HG02610 (cell line): Measurements from ENCODE around the gene MGMT.

Experiments used
- ATAC-seq: cut with Tn5 transposase; IDR thresholded peaks from one replicate; pipeline ENCODE4 v1.9.1; 2021; ENCODE audit warnings: mild to moderate bottlenecking, moderate library complexity; ENCODE audit not compliant: unreplicated experiment

MGMT gene

GRCh38 chr10:129755158-129755591 is 288.1 kb downstream of the MGMT start:
- no peak for ATAC-seq

GRCh38 chr10:129755621-129756020 is 288.6 kb downstream of the MGMT start:
- no peak for ATAC-seq

DNA sequence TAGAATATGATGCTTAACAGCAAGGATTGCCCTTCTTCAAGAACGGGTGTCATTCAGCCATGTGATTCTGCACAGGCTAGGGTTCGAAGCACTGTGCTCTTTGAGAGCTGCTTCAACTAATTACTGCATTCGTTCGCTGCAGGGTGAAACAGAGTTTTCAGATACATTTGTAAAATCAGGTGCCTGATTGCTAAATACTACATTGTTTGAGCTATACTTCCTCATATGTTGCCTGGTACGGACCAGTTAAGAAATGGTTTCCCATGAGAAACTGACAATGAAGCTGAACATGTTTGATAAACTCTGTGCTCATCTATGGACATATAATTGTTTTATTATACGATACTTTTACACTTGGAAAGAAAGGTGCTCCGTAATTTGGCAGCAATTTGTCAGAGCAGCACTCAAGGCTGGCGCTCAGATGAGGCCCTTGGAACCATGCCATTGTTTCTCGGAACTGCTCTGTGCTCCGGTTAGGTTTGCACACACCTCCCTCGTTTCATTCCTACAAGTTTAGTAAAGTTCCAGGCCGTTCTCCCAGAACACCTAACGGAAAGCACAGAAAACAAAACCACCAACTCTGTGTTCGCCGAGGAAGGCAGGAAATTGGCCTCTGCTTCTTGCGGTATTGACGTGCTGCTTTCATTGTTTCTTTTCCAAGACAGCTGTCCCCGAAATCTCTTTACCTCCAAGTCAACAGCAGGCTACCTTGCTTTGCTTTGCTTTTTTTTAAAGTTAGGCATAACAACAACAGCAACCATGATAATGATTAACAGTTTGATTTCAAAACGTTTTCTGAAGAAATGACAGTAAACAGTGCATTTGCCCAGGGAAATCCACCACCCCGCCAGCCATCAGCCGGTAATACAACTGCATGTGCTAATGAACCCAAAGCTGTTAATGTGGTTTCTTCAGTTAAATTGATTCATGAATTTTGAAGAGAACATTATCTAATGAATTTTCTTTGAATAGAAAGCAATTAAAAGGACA is 290.2 kb downstream of the MGMT start:
- no peak for ATAC-seq

GRCh38 chr10:129758207-129759021 is 291.4 kb downstream of the MGMT start:
- no peak for ATAC-seq

DNA sequence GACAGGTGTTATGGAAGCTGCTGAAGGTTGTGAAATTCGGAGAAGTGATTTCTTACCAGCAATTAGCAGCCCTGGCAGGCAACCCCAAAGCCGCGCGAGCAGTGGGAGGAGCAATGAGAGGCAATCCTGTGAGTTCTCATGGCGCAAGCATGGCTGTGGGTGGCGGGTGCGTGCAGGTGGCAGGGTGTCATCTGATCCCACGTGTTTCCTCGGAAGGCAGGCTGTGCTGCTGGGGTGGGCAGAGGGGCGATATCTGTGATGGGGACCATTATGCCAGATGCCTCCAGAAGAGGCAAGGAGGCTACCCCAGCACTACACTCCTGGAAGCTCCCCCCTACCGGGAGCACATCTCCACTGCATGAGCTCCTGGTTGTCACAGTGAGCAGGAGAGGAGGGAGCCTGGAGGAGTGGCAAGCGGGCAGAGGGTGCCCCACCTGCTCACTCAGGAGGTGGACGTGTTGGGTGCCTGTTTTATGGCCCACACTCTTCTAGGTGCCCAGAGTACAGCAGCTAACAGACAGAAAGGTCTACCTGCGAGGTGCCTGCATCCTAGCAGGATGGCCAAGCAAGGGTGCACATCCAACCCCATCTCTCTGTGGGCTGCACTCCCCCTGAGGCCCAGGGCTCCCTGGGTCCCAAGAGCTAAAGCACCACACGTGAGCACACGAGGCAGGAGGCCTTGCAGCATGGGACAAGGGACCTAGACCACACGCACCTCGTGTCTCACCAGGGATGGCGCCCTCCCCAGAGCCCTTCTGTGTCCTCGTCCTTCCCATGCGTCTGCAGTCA is 292.4 kb downstream of the MGMT start:
- no peak for ATAC-seq

DNA sequence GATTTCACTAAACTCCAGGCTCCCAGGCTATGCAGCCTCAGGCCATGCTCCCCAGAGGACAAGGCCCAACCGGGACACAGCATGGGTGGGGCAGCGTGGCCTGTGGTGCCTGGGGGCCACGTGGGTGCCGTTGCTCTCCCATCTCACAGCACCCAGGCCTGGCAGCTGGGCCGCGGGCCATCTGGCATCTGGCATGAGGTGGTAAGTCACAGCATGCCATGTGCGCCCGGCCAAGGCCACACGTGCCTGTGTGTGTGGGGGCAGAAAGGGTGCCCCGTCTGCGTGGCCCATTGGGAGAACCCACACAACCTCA is 292.9 kb downstream of the MGMT start:
- no peak for ATAC-seq

DNA sequence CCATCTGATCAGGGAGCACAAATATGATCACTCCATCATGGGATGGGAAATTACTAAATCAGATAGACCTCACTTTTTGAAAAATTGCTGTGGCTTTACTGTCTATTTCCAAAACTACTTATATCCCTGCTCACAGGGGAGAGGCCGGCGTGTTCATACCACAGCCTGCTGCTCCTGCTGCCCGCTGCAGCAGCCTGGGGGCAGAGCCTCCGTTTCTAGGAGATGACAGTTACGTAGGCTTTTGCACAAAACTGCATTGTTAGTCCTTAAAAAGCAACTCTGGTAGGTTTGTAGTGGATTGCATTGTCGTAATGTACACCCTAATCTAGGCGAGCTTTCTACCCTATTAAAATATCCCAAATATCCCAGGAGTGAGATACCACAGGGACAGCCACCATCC is 293.4 kb downstream of the MGMT start:
- ATAC-seq = no peak

DNA sequence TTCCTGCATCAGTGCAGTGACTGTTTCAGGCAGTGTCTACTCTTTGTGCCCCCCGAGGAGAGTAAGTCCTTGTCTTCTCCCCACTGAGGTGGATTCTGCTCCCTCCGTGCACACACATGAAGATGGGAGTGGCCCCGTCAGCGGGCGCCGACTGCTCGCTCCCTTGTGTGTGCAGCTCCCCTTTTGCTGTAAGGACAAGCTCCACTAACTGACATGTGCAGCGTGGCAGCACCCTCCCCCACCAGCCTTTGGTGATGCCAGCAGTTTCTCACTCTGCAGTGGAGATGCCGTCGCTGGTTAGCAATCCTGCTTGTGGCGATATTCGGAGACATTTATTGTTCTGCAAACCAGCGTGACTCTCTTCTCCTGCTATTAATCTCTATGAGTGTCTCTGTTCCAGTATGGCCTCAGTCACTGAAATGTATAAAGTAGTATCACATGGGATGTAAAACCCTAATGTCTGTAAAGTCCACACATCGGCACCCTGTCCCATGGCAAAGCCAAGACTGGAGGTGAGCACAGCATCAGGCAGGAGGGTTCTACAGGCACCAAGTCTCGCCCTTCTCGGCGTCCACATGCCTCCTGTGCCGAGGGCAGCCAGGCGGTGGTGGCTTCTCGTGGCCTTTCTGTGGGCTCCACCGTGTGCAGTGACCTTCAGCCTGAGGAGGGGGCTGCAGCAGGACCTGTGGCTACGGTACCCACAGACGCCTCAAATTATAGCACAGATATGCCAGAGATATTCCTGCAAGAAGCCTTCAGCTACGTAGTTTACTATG is 294.3 kb downstream of the MGMT start:
- ATAC-seq = no peak

DNA sequence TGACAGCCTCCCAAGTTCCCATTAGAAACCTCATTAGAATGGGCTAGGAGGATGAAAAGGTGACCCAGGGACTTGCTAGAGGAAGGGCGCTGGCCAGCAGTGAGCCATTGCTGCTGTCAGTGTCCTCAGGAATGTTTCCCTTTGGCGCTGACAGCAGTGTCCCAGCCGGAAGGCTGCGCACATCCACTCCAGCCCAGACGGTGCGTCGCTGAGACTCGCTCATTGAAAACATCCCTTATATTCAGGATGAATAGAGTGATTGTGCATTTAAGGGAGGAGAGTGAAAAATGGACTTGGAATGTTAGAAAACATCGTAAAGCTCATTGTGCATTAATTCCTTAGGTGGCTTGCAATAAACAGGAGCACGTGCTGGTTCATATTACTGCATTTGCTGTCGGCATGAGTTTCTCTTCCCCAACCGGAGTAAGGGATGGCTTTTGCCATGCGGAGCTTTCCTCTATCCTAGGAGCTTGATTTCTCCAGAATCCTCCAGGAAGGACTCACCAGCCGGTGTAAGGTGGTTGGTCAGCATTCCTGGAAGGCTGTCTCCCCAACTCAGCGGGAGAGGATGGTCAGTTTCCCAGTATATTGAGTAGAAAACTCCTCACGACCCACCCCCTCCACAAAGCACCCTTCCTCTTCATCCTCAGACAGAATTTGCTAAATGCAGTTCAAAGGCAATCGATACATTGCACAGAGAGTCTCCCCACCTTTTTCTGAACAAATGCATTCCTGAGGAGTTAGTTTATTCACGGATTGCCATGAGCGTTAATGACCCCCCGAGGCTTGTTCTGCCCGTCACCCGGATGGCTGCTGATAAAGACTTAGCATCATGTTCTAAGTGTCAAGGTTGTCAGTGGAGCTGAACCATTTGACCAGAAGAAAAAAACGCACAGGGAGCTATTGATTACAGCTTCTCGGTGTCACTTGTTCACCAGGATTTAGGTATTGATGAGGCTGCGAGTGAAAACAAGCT is 295.2 kb downstream of the MGMT start:
- ATAC-seq = no peak

- no peak for ATAC-seq
Measured at GRCh38 chr10:129764011-129764900, 297.2 kb downstream of the MGMT start.

DNA sequence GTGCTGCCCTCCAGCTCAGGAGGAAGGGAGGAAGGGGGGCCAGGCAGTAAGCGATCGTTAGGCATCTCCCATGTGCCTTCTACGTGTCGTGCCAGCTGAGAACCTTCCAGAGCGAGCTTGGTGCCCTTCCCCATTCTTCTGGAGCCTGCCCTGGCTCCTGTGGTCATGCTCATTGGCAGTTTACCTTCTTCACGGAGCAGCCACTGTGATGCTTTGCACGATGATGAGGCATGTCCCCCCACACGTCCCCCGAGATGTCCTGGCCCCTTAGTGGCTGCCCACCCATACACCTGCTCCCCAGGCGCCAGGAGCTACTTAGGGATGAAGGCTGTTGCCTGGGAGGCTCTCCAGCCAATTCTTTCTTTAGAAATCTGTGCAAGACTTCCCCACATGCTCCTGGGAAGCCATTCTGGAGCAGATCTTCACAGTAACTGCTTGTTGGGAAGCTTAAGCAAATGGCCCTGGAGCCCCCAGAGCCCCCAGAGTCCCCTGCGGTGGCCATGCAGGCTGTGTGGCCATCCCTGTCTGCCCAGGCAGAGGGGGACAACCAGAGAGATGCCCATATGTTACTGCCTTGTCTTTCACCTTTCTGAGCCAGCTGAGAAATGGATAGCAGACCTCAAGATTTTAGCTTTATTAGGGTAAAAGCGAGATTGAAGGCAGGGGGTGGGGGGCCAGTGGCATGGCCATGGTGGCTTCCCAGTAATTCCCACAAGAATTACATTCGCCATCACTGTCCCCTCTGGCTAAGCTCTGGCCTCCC is 298.0 kb downstream of the MGMT start:
- no peak for ATAC-seq

GRCh38 chr10:129765664-129766550 is 298.9 kb downstream of the MGMT start:
- ATAC-seq = no peak

DNA sequence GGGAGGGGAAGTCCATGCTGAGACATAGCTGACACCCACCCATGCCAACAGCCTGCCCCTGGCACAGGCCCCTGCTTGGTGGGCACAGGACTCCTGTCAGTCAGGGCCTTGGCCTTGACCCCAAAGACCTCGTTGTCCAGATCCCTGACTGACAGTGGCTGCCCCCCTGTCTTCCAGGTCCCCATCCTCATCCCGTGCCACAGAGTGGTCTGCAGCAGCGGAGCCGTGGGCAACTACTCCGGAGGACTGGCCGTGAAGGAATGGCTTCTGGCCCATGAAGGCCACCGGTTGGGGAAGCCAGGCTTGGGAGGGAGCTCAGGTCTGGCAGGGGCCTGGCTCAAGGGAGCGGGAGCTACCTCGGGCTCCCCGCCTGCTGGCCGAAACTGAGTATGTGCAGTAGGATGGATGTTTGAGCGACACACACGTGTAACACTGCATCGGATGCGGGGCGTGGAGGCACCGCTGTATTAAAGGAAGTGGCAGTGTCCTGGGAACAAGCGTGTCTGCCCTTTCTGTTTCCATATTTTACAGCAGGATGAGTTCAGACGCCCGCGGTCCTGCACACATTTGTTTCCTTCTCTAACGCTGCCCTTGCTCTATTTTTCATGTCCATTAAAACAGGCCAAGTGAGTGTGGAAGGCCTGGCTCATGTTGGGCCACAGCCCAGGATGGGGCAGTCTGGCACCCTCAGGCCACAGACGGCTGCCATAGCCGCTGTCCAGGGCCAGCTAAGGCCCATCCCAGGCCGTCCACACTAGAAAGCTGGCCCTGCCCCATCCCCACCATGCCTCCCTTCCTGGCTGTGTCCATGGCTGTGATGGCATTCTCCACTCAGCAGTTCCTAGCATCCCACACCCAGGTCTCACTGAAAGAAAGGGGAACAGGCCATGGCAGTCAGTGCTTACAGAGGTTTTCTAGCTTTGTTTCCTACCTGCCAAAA is 299.8 kb downstream of the MGMT start:
- ATAC-seq = no peak

GRCh38 chr10:129767751-129768150 is 300.7 kb downstream of the MGMT start:
- ATAC-seq = no peak
